Ammon's horn (tissue), 1 donor: Measurements from ENCODE around the gene APRT.
"Not testable (repeated sequence)": the region's sequence is repeated elsewhere in the genome, so short reads cannot be mapped to it uniquely, and the experiment has no call there.

Experiments
- DNase-seq: peaks from one replicate; pipeline ENCODE4 v3.0.0-alpha.2; 2016; ENCODE audit warnings: low spot score

The APRT gene

DNA sequence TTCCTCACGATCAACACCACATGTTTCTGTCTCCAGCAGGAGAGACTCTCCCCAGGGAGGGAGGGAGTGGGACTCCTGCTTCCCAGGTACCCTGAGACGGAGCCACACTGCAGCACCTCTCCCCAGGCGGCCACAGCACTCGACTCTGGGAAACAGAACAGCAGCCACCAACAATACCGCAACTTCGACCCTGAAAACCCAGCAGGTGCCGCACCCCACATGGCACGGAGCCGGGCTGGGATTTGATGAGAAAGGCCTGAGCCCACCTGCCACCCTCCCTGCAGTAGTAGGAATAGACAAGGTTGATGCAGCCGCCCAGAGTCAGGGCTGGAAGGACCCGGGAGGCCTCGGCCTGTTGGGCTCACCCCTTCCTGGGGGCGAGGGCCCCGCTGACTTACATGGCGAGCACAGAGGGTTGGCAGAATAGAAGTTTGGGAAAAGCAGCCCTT, 30.6 kb upstream of the APRT start:
- DNase-seq = no peak

DNA sequence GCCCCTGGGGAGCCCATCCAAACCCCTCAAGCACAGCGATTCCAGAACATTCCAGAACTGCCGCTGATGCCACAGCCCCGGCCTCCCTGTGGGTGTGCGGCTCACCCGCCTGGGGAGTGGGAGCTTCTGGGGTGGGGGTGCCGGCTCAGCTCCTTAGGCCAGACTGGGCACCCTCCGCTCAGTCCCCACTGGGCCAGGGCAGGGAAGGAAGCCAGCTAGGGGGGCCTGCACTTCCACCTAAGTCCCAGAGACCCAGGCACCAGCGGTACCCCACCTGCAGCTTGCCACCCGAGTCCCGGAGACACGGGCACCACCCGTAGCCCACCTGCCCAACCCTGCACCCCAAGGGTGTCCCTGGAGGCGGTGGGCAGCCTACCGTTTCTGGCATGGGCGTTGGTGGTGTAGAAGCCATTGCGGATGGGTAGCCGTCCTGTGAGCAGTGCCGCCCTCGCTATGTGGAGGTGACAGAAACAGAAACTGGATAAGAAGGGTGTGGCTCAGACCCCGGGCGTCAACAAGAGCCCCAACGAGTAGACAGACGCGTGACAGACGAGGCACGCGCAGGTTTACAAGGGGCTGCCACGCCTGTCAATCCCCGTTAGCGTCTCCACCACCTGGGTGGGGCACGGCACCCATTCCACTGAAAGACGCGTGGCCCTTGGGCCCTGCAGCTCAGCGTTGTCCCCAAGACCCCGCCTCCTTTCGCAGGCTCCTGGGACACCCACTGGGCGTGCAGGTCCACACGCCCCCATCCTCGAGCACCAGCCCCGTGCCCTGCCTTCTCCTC, 30.0 kb upstream of the APRT start:
- DNase-seq = no peak

DNA sequence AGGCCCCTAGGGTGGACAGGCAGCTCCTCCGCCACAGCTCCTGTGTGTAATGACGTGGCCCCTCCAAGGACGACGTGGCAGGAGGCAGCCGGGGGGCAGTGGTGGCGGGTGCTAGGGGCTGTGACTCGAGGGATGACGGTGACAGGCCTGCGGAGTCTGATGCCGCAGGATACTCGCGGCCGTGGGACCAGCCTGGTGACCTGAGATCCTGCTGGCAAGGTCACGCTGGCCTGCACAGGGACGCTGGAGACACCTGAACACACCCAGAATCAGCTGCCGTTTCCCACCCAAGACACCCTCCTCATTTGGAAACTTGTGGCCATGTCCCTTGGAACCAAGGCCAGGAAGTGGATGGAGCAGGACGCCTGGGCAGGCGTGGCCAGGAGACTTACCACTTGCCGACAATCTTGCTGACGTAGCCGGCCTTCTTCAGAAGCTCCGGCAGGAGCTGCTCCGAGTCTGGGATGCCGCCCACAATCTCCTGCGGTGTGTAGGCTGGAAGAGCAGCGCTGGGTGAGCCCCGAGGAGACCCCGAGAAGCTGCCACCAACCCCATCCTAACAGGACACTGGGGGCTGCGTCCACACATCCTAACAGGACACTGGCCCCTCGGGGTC, 29.0 kb upstream of the APRT start:
- no peak for DNase-seq

DNA sequence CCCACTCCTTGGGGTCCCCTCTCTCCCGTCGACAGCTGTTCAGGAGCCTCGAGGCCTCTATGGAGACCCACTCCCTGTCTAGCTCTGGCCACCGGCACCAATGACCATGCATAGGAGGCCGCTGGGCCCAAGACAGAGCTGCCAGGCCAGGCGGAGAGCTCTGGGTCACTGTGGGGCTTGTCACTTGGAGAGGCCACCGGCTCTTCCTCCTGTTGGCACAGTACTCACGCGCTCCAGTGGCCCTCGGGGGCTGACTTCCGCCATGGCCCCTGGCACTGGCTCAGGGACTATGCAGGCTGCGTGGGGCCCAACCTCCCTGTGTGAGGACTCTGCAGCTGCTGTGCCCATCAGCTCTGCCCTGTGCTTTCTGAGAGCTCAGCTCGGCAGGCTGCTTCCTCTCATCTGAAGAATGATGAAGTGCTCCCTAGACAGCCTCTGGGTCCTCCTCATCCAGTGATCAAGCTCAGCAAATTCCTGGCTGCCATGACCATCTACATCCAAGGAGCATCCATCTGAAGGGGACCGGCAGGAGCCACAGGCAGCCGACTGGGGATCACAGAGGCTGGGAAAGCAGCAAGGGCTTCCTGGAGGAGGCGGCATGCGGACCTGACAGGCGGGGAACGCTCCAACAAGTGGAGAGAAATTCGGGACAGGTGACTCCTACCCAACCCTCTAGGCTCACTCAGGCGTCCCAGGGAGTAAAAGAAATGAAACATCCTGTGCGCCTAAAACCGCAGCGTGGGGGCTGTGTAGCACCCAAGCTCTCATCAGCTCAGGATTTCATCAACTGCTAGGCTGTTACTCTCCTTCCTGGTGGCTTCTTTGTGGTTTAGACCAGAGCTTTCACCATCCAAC, 28.2 kb upstream of the APRT start:
- no peak for DNase-seq

DNA sequence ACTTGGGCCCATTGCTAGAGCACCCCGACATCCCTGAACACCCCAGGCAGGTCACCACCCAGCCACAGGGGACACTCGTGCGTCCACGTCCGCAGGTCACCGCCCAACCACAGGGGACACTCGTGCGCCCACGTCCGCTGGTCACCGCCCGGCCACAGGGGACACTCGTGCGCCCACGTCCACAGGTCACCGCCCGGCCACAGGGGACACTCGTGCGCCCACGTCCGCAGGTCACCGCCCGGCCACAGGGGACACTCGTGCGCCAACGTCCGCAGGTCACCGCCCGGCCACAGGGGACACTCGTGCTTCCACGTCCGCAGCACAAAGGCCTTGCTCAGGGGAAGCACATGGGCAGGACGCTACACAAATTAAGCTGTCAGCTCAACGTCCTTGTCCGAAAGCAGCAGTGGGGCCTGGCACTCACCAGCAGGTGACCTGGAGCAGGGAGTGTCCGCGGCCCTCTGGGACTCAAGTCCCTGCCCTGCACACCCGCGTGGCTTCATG, 27.4 kb upstream of the APRT start:
- no peak for DNase-seq

DNA sequence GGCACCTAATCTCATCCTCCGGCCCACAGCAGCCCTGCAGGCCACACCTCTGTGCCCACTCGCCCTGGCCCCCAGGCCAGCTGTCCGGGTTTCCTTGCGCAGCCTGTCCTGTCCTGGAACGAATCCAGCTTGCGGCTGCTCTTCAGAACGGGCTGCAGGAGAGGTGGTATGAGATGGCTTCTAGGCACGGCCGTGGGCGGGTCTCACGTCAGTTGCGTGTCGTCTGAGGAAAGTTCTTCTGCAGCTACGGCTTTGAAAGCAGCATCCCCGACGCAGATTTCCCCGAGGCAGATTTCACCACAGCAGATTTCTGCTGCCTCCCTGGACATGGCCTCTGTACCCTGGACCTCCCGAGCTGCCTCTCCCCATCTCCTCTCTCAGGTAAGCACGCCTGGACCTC, 26.8 kb upstream of the APRT start:
- no peak for DNase-seq

DNA sequence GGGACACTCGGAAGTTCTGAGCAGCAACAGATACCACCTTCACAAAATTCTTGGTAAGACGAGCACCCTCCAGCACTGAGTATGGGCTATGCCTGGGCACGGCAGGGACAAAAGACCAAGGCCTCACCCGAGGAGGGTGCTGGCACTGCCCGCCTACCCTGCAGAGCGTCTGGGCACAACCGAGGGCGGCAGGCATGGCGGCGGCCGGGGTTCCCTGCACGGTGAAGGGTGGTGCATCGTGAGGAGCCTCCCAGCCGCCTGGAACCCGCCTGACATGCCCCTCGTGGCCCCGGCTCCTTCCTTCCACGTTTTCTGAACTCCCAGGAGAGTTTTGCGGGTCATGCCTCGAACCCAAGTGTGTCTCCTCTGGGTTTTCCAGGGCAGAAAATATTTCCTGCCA, 26.1 kb upstream of the APRT start:
- DNase-seq = no peak

DNA sequence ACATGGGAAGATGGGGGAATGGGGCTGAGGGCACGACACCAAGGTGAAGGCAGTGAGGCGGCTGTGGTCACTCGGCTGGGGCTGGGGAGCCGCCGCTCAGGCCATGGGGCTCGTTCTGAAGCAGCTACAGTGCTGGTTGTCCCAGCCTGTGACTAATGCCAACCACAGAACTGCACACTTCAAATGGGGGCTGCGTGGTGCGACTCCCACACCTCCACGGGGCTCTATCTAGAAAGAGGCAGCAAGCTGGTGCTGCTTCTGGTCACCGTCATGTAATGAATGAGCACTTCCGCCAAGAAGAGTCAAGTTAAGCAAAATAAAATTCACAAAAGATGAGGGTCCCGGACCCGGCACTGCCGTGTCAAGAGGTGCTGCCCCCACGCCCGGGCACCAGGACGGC, 25.1 kb upstream of the APRT start:
- DNase-seq = no peak

DNA sequence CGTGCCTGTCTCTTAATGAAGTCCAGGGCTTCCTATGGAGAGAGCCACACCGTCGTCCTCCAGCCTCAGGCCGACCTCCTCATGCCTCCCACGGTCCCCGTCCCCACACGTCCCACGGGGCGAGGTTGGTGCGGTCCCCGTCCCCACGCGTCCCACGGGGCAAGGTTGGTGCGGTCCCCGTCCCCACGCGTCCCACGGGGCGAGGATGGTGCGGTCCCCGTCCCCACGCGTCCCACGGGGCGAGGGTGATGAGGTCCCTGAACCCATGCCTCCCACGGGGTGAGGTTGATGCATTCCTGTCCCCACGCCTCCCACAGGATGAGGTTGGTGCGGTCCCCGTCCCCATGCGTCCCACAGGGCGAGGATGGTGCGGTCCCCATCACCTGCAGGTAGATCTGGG, 24.1 kb upstream of the APRT start:
- no peak for DNase-seq

DNA sequence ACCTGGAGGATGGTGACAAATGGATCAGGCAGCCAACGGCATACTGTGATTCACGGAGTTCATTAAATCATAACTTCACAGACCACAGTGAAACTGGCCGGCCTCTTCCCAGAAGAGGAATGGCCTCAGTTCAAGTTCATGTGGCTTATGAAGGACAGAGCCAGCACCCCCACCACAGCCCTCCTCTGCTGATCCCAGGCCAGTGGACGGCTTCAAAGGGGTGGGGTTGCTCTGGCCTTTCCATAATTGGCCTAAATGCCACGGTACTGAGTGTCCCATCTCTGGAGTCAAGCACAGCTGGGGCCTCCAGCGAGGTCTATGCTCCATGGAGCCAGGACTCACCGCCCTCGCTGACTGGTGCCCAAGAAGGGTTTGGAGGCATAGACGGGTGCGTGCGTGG, 23.7 kb upstream of the APRT start:
- DNase-seq = no peak

DNA sequence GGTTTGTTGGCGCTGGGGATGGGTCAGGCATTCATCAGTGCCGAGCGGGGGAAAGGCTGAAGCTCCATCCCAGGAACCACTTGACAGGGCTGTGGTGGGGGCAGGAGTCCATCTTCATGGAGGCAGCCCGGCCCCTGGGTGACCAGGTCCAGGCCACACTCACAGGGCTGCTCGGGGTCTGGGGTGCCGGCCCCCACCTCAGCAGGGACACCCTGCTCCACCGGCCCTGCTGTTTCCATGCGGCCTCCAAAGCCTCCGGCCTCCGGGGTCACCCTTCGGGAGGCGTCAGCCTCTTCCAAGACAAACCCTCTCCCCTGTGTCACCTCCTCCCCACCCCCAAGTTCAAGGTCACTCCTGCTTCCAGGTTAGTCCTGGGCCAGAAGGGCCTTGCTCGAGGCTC, 22.9 kb upstream of the APRT start:
- no peak for DNase-seq

DNA sequence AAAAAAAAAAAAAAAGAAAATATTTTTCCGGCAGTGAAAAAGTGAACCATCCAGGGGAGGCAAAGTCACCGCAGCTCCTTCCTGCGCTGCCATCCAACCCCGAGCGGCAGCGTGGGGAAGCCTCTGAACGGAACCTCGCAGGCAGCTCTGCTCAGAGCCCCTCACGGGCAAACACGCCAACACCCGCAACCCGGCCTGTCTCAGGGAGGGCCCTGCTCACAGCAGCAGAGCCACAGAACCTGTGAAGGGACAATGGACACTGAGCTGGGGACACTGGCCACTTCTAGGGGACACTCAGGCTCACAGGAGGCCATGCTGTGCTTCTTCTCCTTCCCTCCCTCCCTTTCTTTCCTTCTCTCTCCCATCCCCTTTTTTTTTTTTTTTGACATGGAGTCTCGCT, 21.4 kb upstream of the APRT start:
- no peak for DNase-seq

DNA sequence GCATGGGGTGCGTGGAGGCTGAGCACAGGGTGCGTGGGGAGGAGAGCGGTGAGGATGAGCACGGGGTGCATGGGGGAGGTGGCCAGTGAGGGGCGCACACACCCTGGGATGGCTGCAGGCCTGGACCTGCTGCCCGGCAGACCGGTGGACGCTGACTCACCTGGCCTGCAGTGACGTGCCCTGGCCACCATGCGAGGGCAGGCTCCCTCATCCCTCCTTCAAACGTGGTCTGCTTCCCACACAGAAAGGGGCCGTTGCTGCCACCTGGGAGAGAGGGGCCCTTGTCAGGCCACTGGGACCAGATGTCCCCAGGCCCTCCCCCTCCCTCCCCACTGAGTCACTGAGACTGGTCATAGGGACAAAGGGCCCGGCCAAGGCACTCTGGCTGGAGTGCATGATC, 20.1 kb upstream of the APRT start:
- DNase-seq = no peak

DNA sequence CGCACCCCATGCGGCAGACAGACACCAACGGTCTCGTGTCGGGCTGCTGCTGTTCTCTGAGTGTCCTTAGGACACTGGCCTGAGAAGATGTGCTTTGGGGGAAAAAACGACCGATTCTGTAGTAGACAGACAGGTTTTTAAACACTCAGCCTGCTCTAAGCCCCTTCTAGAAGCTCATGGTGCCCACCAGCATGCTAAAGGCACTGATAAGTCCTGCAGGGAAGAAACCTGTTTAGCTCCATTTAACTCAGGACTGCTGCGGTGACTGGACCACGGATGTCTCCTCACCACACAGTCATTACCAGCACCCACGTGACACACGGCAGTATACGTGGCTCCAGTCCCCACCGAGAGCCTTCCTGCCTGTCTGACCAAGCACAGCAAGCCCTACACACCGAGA, 19.1 kb upstream of the APRT start:
- DNase-seq = no peak

DNA sequence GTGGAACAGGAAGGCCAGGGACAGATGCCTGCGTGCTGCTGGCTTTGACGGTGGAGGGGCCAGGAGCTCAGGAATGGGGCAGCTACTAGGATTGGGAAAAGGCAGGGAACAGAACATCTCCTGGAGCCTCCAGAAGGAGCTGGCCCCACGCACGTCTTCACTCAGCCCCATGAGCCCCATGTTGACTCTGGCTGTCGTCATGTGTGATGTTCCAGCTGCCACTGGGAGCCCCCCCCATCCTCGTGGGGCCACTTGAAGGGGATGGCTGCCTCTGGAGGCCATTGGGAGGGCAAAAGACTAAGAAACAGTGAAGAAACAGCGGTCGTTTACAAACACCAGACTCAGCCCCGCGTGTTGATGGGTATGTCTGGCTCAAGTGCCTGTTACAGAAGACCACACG, 18.5 kb upstream of the APRT start:
- no peak for DNase-seq

DNA sequence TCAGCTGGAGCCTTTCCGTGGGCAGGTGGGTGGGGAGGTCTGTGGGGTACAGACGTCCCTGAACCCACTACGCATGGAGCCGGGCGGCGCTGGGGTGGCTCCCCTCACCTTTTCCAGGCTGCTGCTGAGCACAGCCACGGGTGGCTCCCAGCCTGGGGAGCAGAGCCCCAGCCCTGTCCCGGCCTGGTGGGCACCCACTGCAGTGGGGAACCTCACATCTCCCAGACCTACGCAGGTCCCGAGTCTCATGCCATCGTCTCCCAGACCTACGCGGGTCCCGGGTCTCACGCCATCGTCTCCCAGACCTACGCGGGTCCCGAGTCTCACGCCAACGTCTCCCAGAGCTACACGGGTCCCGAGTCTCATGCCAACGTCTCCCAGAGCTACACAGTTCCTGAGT, 17.0 kb upstream of the APRT start:
- DNase-seq = peak; percentile 34

DNA sequence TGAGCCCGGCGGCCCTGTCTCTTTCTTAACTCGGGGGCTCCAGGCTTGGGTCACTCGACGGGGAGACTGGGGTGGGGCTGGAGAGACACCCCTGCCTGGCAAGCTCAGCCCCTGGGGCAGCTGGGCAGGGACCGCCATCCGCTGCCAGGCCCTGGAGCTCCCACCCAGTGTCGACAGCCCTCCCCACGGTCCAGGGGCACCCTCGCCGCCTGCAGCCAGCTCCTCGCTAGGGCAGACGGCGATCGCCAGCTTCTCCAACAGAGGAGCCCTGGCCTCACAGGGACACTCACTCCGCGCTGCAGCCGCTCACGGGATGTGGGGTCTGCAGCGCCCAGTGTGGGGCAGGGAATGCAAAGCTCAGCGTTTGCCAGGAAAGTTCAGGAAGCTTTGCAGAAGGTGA, 16.0 kb upstream of the APRT start:
- DNase-seq = no peak

DNA sequence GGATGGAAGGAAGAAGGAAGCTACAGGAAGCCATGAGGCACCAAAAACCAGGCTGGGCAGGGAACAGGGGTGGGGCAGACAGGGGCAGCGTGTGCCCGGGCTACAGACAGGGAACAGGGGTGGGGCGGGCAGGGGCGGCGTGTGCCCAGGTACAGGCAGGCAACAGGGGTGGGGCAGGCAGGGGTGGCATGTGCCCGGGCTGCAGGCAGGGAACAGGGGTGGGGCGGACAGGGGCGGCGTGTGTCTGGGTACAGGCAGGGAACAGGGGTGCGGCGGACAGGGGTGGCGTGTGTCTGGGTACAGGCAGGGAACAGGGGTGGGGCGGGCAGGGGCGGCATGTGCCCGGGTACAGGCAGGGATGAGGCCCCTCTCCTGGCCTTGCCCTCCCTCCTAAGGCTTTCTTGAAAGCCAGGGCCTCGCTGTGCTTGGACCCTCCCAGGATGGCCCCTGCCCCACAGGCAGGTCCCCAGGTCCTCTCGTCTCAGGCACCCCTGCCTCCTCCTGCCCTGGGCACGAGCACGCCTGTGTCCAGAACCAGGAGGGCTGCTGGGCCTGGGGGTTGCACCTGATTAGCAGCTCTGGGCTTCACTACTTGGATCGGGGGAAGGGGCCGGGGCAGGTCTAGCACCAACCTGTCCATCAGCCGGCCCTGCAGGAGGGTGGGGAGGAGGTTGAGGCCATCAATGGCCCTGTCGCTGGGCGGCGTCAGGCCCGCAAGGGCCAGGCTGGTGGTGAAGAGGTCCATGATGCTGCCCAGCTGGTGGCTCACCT, 14.5 kb upstream of the APRT start:
- no peak for DNase-seq

DNA sequence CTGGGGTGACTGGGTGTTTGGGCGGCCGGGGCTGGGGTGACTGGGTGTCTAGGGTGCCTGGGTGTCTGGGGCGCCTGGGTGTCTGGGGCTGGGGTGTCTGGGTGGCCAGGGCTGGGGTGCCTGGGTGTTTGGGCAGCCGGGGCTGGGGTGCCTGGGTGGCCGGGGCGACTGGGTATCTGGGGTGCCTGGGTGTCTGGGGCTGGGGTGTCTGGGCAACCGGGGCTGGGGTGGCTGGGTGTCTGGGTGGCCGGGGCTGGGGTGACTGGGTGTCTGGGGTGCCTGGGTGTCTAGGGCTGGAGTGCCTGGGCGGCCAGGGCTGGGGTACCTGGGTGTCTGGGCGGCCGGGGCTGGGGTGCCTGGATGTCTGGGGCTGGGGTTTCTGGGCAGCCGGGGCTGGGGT, 13.4 kb upstream of the APRT start:
- no peak for DNase-seq

DNA sequence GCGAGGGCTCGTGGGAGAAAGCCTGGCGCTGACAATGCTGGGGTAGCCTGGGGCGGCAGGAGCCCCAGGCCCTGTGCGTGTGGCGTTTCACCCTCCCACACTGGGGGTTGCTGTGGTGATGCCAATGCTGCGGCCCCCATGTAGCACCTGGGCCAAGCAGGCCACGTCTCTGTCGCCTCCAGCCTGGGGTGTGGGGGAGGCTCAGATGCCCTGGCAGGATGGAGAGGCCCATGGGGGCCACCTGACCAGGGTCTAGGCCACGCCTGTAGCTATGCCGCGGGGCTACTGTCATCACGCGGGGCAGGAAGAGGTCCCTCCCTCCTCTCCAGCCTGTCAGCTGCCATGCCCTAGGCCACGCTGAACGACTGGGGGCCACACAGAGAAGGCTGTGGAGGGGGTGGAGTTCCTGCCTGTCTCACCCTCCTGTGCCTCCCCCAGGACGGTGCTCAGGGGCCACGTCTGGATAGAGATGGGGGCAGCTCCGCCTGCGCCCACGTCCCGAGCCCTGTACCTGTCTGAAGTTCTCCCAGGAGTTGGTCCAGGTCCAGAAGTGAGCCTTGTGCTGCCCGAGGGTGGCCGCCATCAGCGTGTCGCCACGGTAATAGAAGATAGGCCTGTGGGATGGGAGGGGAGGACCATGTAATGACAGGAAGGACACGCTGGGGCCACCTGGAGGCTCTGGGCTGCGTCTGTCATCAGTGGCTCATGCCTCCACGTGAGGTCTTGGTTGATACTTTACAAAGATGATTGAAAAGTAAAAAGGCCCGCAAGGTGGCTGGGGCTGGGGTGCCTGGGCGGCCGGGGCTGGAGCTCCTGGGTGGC, 12.7 kb upstream of the APRT start:
- DNase-seq = no peak

DNA sequence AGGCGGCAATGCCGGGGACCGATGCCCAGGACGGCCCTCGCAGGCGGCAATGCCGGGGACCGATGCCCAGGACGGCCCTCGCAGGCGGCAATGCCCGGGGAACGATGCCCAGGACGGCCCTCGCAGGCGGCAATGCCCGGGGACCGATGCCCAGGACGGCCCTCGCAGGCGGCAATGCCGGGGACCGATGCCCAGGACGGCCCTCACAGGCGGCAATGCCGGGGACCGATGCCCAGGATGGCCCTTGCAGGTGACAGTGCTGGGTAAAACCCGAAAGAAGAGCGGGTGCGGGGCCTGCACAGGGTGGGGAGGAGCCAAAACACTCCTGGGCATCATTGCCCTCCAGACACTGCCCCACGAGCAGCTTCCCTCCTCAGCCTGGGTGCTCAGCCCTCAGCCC, 11.9 kb upstream of the APRT start:
- not testable (repeated sequence) for DNase-seq
